Endothelial cell of umbilical vein (primary cell): Measurements from ENCODE around the gene CTNNA2. TPM values are rescaled to one million over a fixed set of nuclear protein-coding genes. Genes with fewer than 3 reads are reported as not detected.

Experiments
- BruUV-seq: library from RNA; stranded (reverse); fragments of 400-500 nt; replicated peaks from 2 replicates; lab custom pipeline; 2021; lab: Mats Ljungman, UMichigan
- CTCF ChIA-PET: fragments of 300-600, 350-600 bp; sonication (Branson Sonifier 250); formaldehyde crosslinking; loops from one replicate; lab custom pipeline; 2021; ENCODE audit warnings: antibody characterized with exemption, inconsistent platforms; lab: Charles Lee
- POLR2A ChIA-PET: fragments of 300-600, 350-600 bp; sonication (Branson Sonifier 250); formaldehyde crosslinking; loops from one replicate; lab custom pipeline; 2021; ENCODE audit warnings: antibody characterized with exemption, inconsistent platforms; lab: Charles Lee
- DNase-seq: peaks from one replicate; pipeline ENCODE4 v3.0.0-alpha.2; 2011; ENCODE audit warnings: low read depth, low spot score
- FAIRE-seq: peaks from 2 replicates; lab custom pipeline; 2011; peaks lifted over from hg19 to GRCh38; lab: Jason Lieb, UNC
- H2AFZ ChIP-seq: 2 replicates; pipeline ENCODE4 v1.6.0; 2012; ENCODE audit warnings: low read depth, low read length, control low read depth, inconsistent platforms
- H3K27ac ChIP-seq: 2 replicates; pipeline ENCODE4 v1.5.1; 2011; ENCODE audit warnings: low read depth, mild to moderate bottlenecking, control low read depth, low read length, moderate library complexity; ENCODE audit not compliant: insufficient read depth
- H3K27me3 ChIP-seq, 2 experiments: 2 replicates each; pipeline versions ENCODE4 v1.6.0 to v1.6.1; 2011; ENCODE audit warnings: low read length in 2 of 2, mixed read lengths in 1 of 2; ENCODE audit not compliant: control insufficient read depth in 2 of 2, insufficient read depth in 2 of 2
- H3K36me3 ChIP-seq, 2 experiments: 2 replicates in 1 of 2; 3 replicates in 1 of 2; pipeline ENCODE4 v1.5.1; 2011; ENCODE audit warnings: low read length in 2 of 2, mild to moderate bottlenecking in 1 of 2, moderate library complexity in 1 of 2; ENCODE audit not compliant: control insufficient read depth in 2 of 2, insufficient read depth in 2 of 2; ENCODE audit errors: extremely low read depth in 1 of 2
- H3K4me1 ChIP-seq: 3 replicates; pipeline ENCODE4 v1.5.1; 2011; ENCODE audit warnings: mild to moderate bottlenecking, low read length; ENCODE audit not compliant: control insufficient read depth, insufficient read depth; ENCODE audit errors: extremely low read depth
- H3K4me2 ChIP-seq: 2 replicates; pipeline ENCODE4 v1.6.1; 2011; ENCODE audit warnings: low read length, control low read depth, mixed read lengths; ENCODE audit not compliant: insufficient read depth
- H3K4me3 ChIP-seq, 3 experiments: fragments of 200-600 bp in 1 of 3; sonication (generic), shearing (Covaris generic) in 1 of 3; replicated peaks in 1 of 3; 2 replicates each; pipeline ENCODE4 v1.5.1; 2011 to 2016; ENCODE audit warnings: control low read depth in 3 of 3, low read length in 3 of 3, mild to moderate bottlenecking in 2 of 3, inconsistent platforms in 1 of 3, low read depth in 1 of 3, moderate library complexity in 1 of 3; ENCODE audit not compliant: insufficient read depth in 1 of 3
- H3K79me2 ChIP-seq: 2 replicates; pipeline ENCODE4 v1.6.0; 2012; ENCODE audit warnings: low read length, inconsistent platforms; ENCODE audit not compliant: control insufficient read depth, insufficient read depth
- H3K9ac ChIP-seq: replicated peaks from 2 replicates; pipeline ENCODE3; 2011; ENCODE audit warnings: low read length, control low read depth; ENCODE audit not compliant: insufficient read depth; ENCODE audit errors: extremely low read depth
- H3K9me1 ChIP-seq: replicated peaks from 3 replicates; pipeline ENCODE4 v1.6.0; 2011; ENCODE audit warnings: mild to moderate bottlenecking, low read length; ENCODE audit not compliant: control insufficient read depth, insufficient read depth; ENCODE audit errors: extremely low read depth
- H3K9me3 ChIP-seq: replicated peaks from 2 replicates; pipeline ENCODE4 v1.5.1; 2012; ENCODE audit warnings: low read length, inconsistent platforms; ENCODE audit not compliant: control insufficient read depth, insufficient read depth
- H4K20me1 ChIP-seq: replicated peaks from 2 replicates; pipeline ENCODE3; 2011; ENCODE audit warnings: mild to moderate bottlenecking, low read length; ENCODE audit not compliant: control insufficient read depth, insufficient read depth; ENCODE audit errors: extremely low read depth
- EZH2 ChIP-seq: IDR thresholded peaks from 2 replicates; pipeline ENCODE4 v1.6.1; 2012; ENCODE audit warnings: borderline replicate concordance, low read depth, mild to moderate bottlenecking, moderate library complexity, low read length, inconsistent platforms; ENCODE audit not compliant: severe bottlenecking
- POLR2AphosphoS5 ChIP-seq: IDR thresholded peaks from 2 replicates; pipeline ENCODE4 v1.6.1; 2012; ENCODE audit warnings: low read depth, mild to moderate bottlenecking, control low read depth, low read length, moderate library complexity; ENCODE audit not compliant: insufficient read depth
- dilution Hi-C: fragments of 300-500 bp; cut with MboI; formaldehyde crosslinking; loops from one replicate; pipeline ENCODE4 v1.15.0; 2019; ENCODE audit warnings: low sequenced_read_pairs; ENCODE audit not compliant: extremely low pct_ligation_motif_present
- intact Hi-C: fragments of 100-400 bp; cut with micrococcal nuclease; formaldehyde crosslinking; loops from one replicate; pipeline ENCODE4 v1.10.0; 2022
- polyA plus RNA-seq, 4 experiments: library from polyadenylated mRNA; depleted of rRNA in 3 of 4; stranded (reverse) in 3 of 4; unstranded in 1 of 4; fragments of >200 nt; gene quantifications; 2 replicates each; pipeline versions ENCODE4 v1.2.1 to v1.2.3, GENCODE V29; 2011 to 2012; ENCODE audit warnings: missing spikeins in 1 of 4
- total RNA-seq: library from RNA; stranded (reverse); gene quantifications from 2 replicates; pipeline ENCODE4 v1.2.3, GENCODE V29; 2021
- TF ChIP-seq, protein P1 (sequence below), 2 donors: IDR thresholded peaks; 1 replicate in 1 of 2; 2 replicates in 1 of 2; pipeline ENCODE4 v1.5.1; 2011; ENCODE audit warnings: low read length in 2 of 2, mild to moderate bottlenecking in 2 of 2, moderate library complexity in 2 of 2, control low read depth in 1 of 2, inconsistent platforms in 1 of 2, low read depth in 1 of 2; ENCODE audit not compliant: insufficient read depth in 1 of 2; ENCODE audit errors: extremely low read depth in 1 of 2

Gene CTNNA2
- total and polyA plus RNA-seq, 2 donors (not counting 3 experiments of a cell fraction or from before 2014, with no cell fraction given): not detected

GRCh38 chr2:80026040-80026729 lies 513.3 kb downstream of the CTNNA2 start:
- FAIRE-seq (no peak), DNase-seq (no peak)
- H3K4me3 ChIP-seq: no peak overlapping the region
- peaks cover 8% of the 10 kb centered on the region for H3K9me3 ChIP-seq
- H3K27me3 ChIP-seq: no peaks in the 10 kb centered on the region
- H3K36me3 ChIP-seq: no peaks in the 10 kb centered on the region
- no peak overlapping the region for H3K4me2 ChIP-seq
- intact Hi-C loops: no loop called here
- ChIA-PET CTCF (no interaction called here), POLR2A (no interaction called here)
- no peak overlapping the region for H3K27ac ChIP-seq
- H3K4me1 ChIP-seq: no peaks in the 10 kb centered on the region
- no TSS peak for BruUV-seq
- H3K9ac ChIP-seq: no peak overlapping the region
- TF ChIP-seq POLR2AphosphoS5 (no peak), EZH2 (no peak)
- no peaks in the 10 kb centered on the region for H3K9me1 ChIP-seq
- no peaks in the 10 kb centered on the region for H3K79me2 ChIP-seq
- dilution Hi-C loops: no loop called here
- H4K20me1 ChIP-seq: no peaks in the 10 kb centered on the region
- H2AFZ ChIP-seq: no peak overlapping the region

- intact Hi-C loops: no loop called here
- no peak for FAIRE-seq
- BruUV-seq: no TSS peak
These were observed 515.2 kb downstream of the CTNNA2 start for GRCh38 chr2:80028051-80028450.

More at GRCh38 chr2:80028051-80028450, 515.2 kb downstream of the CTNNA2 start:
- Histone ChIP-seq H3K4me1 (no peaks in the 10 kb centered on the region), H3K9me3 (peaks cover 9% of the 10 kb centered on the region), H3K79me2 (no peaks in the 10 kb centered on the region), H3K27me3 (no peaks in the 10 kb centered on the region), H2AFZ (no peak overlapping the region), H4K20me1 (no peaks in the 10 kb centered on the region), H3K36me3 (no peaks in the 10 kb centered on the region), H3K4me3 (no peak overlapping the region), H3K9me1 (no peaks in the 10 kb centered on the region), H3K9ac (no peak overlapping the region), H3K27ac (no peak overlapping the region), H3K4me2 (no peak overlapping the region)
- no peak for TF ChIP-seq POLR2AphosphoS5
- TF ChIP-seq, protein P1, sequence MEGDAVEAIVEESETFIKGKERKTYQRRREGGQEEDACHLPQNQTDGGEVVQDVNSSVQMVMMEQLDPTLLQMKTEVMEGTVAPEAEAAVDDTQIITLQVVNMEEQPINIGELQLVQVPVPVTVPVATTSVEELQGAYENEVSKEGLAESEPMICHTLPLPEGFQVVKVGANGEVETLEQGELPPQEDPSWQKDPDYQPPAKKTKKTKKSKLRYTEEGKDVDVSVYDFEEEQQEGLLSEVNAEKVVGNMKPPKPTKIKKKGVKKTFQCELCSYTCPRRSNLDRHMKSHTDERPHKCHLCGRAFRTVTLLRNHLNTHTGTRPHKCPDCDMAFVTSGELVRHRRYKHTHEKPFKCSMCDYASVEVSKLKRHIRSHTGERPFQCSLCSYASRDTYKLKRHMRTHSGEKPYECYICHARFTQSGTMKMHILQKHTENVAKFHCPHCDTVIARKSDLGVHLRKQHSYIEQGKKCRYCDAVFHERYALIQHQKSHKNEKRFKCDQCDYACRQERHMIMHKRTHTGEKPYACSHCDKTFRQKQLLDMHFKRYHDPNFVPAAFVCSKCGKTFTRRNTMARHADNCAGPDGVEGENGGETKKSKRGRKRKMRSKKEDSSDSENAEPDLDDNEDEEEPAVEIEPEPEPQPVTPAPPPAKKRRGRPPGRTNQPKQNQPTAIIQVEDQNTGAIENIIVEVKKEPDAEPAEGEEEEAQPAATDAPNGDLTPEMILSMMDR (IDR thresholded peaks at IDR 0.05; ENCODE audit: extremely low read depth in 1 of 2, insufficient read depth in 1 of 2, low read depth in 1 of 2, low read length in 2 of 2): no peak
- DNase-seq: no peak
- dilution Hi-C loops: no loop called here
- ChIA-PET CTCF (no interaction called here), POLR2A (no interaction called here)
